Uterus (tissue), 2 donors: ENCODE results near the gene ATG16L2.

Source experiments
- CTCF ChIP-seq, 4 experiments: fragments of 200-600 bp in 2 of 4; fragments of 450-650 bp in 2 of 4; sonication (generic) in 2 of 4; IDR thresholded peaks; one replicate each; pipeline ENCODE4 v1.5.1; 2016 to 2019; ENCODE audit warnings: antibody characterized with exemption in 4 of 4, mild to moderate bottlenecking in 2 of 4, moderate library complexity in 1 of 4
- POLR2A ChIP-seq, 2 donors: fragments of 450-650 bp; IDR thresholded peaks; one replicate each; pipeline ENCODE4 v1.6.1; 2016; ENCODE audit warnings: antibody characterized with exemption in 2 of 2, mild to moderate bottlenecking in 1 of 2, moderate library complexity in 1 of 2

GRCh38 chr11:72816404-72816990, 2.3 kb downstream of the ATG16L2 start:
- TF ChIP-seq CTCF (IDR thresholded peaks at IDR 0.05) = no peak
- TF ChIP-seq POLR2A (IDR thresholded peaks at IDR 0.05) = no peak
